HL-60 (cell line): ENCODE results near the gene OTOF.

Source experiments
- CTCF ChIP-seq: IDR thresholded peaks from one replicate; pipeline ENCODE4 v1.5.1; 2011; ENCODE audit warnings: low read length, control low read depth, inconsistent platforms; ENCODE audit not compliant: insufficient read depth
- GABPA ChIP-seq: IDR thresholded peaks from 2 replicates; pipeline ENCODE4 v1.6.1; 2012; ENCODE audit warnings: low read depth

- TF ChIP-seq CTCF = no peak
- TF ChIP-seq GABPA = no peak
Observed at GRCh38 chr2:26424221-26424620, 53.7 kb downstream of the OTOF start.
